ENCODE data around the gene SPINDOC. TPM values are rescaled to one million over a fixed set of nuclear protein-coding genes. Genes with fewer than 3 reads are reported as not detected.

The SPINDOC gene
- total and polyA plus RNA-seq, 4 donors: 0.42 to 3.8 (median 2.9) TPM

DNA sequence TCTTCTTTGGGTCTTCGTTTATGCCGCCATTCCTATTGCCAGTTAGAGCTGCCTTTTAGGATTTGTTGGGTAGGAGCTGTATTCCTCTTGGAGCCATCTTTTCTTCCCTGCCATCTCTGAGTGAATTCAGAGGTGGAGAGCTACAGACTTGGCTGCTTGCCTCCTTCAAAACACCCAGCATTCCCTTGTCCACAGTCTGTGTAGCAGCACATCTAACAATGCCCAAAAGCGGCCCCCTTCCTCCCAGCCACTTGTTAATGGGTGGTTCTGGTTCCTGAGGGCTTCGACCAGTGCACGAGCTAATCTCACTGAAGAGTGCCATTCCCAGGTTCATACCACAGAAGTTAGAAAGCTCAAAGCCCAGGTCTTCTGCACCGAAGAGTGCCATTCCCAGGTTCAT is 63.4 kb downstream of the SPINDOC start:
- no peak for DNase-seq (ENCODE audit: low spot score)
- H3K27ac ChIP-seq (ENCODE audit: low read depth in 1 of 2, low read length in 2 of 2): no peak overlapping the region
- H3K4me3 ChIP-seq (ENCODE audit: low read depth in 1 of 3, low read length in 3 of 3): no peak overlapping the region
- no peaks in the 10 kb centered on the region for H3K9me3 ChIP-seq (ENCODE audit: control insufficient read depth in 4 of 4, low read length in 3 of 4)
- WGBS: 97% methylated on average over 6 of the region's 6 CpGs
- TF ChIP-seq RXRA (IDR thresholded peaks at IDR 0.05): no peak
- TF ChIP-seq SP1 (IDR thresholded peaks at IDR 0.05): no peak
- H3K9ac ChIP-seq (ENCODE audit: low read depth in 1 of 2, low read length in 2 of 2): no peak overlapping the region
- H3K36me3 ChIP-seq (ENCODE audit: control insufficient read depth in 4 of 4, insufficient read depth in 3 of 4, low read depth in 1 of 4, low read length in 3 of 4): no peaks in the 10 kb centered on the region
- H3K4me1 ChIP-seq (ENCODE audit: control insufficient read depth in 4 of 4, insufficient read depth in 4 of 4, low read length in 3 of 4): peaks cover 7 to 34% (median 30%) of the 10 kb centered on the region in 4 donors
- H3K27me3 ChIP-seq (ENCODE audit: control insufficient read depth in 4 of 4, insufficient read depth in 4 of 4, low read length in 3 of 4): no peaks in the 10 kb centered on the region

Small RNAs within 50 kb of the gene (small RNA-seq; reads per million reads assigned to genes)
- not detected for gene AP006289.1
- not detected for gene RN7SL596P

Other genes with a start within 250 kb of the SPINDOC start
- 10 to 100 TPM; 13.4 to 18.9 TPM for gene PLAAT3, start 199.0 kb upstream of the SPINDOC start, total RNA-seq
- 10 to 100 TPM; 89.6 to 90.1 TPM for gene PLAAT3, start 199.0 kb upstream of the SPINDOC start, polyA plus RNA-seq
- gene ATL3, start 142.1 kb upstream of the SPINDOC start, total RNA-seq: 10 to 100 TPM; 24.5 to 33.6 TPM
- 1 to 10 TPM; 5.9 to 7.9 TPM for gene ATL3, start 142.1 kb upstream of the SPINDOC start, polyA plus RNA-seq
- 10 to 100 TPM; 29.7 to 31.0 TPM for gene RTN3, start 132.0 kb upstream of the SPINDOC start, total RNA-seq
- gene RTN3, start 132.0 kb upstream of the SPINDOC start, polyA plus RNA-seq: 10 to 100 TPM; 31.9 to 49.3 TPM
- 10 to 100 TPM in 1 of 2 donors, 1 to 10 TPM in 1; 8.4 to 12.1 TPM for gene ZFTA, start 44.7 kb upstream of the SPINDOC start, total RNA-seq
- 1 to 10 TPM; 1.7 to 5.2 TPM for gene ZFTA, start 44.7 kb upstream of the SPINDOC start, polyA plus RNA-seq
- gene MARK2, start 25.7 kb downstream of the SPINDOC start, total RNA-seq: 10 to 100 TPM in 1 of 2 donors, 1 to 10 TPM in 1; 9.5 to 11.6 TPM
- 1 to 10 TPM; 3.4 to 6.6 TPM for gene MARK2, start 25.7 kb downstream of the SPINDOC start, polyA plus RNA-seq
- under 1 TPM in 1 of 2 donors, not detected in 1; 0.19 TPM for gene RCOR2, start 103.7 kb downstream of the SPINDOC start, total RNA-seq
- under 1 TPM in 1 of 2 donors, not detected in 1; 0.05 TPM for gene RCOR2, start 103.7 kb downstream of the SPINDOC start, polyA plus RNA-seq
- gene NAA40, start 125.5 kb downstream of the SPINDOC start, total RNA-seq: 1 to 10 TPM; 5.4 to 7.3 TPM
- gene NAA40, start 125.5 kb downstream of the SPINDOC start, polyA plus RNA-seq: 1 to 10 TPM; 3.0 to 4.1 TPM
- 100 to 1,000 TPM; 250 to 368 TPM for gene COX8A, start 161.2 kb downstream of the SPINDOC start, total RNA-seq
- 100 to 1,000 TPM; 359 to 586 TPM for gene COX8A, start 161.2 kb downstream of the SPINDOC start, polyA plus RNA-seq
- 10 to 100 TPM; 18.8 to 21.9 TPM for gene OTUB1, start 173.0 kb downstream of the SPINDOC start, total RNA-seq
- 10 to 100 TPM; 35.1 to 44.6 TPM for gene OTUB1, start 173.0 kb downstream of the SPINDOC start, polyA plus RNA-seq
- under 1 TPM in 1 of 2 donors, not detected in 1; 0.05 TPM for gene FLRT1, start 222.5 kb downstream of the SPINDOC start, total RNA-seq
- gene FLRT1, start 222.5 kb downstream of the SPINDOC start, polyA plus RNA-seq: under 1 TPM; 0.02 to 0.32 TPM

Measured in liver (tissue), 10 donors.